Measurements from ENCODE around the gene STBD1.

DNA sequence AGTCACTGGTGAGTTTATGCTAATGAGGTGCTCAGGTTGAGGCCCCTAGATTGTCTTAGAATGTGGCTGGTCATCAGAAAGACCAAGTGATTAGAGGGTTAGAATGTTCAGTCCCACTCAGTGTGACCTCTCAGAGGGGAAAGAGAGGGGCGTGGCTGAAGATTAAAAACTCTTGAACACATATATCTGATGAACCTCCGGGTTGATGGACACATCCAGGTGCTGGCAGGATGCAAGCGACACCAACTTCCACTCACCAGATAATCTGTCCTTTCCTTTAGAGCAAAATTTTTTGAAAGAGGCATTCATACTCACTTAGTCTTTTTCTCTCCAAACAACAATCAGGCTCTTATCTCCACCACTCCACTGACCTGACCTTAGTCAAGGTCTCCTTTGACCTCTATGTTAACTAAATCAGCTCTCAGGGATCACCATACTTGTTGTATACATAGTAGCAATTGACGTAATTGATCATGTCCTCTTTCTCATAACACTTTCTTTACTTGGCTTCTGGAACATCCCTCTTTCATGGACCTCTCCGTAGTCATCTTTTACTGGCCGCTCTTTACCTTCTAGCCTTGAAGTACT is 40.8 kb upstream of the STBD1 start:
- TF ChIP-seq CTCF (IDR thresholded peaks at IDR 0.05) (no peak), POLR2A (IDR thresholded peaks at IDR 0.05) (no peak)

All from tibial nerve (tissue), 3 donors.